ENCODE results near the gene EIF4E3. TPM values are rescaled to one million over a fixed set of nuclear protein-coding genes. Genes with fewer than 3 reads are reported as not detected.
A peak's percentile ranks its signal among the peaks of the same experiment; 100 is the strongest.

EIF4E3 gene
- total RNA-seq, 2 experiments from 2014 or later, result 48.2 to 50.4 TPM

GRCh38 chr3:71758091-71758490, 32.9 kb upstream of the EIF4E3 start:
- Mint-ChIP-seq H3K27me3 (peaks cover 25% of the 10 kb centered on the region), H3K9me3 (no peaks in the 10 kb centered on the region), H3K4me3 (no peak overlapping the region), H3K36me3 (ENCODE audit: low read depth) (no peaks in the 10 kb centered on the region), H3K27ac (no peak overlapping the region), H3K4me1 (ENCODE audit: low read depth) (peaks cover under 1% of the 10 kb centered on the region)
- H3K27ac ChIP-seq (ENCODE audit: low read depth in 1 of 2, low read length in 2 of 2), result no peak overlapping the region
- CTCF ChIA-PET, result no interaction called here
- TF ChIP-seq CTCF (IDR thresholded peaks at IDR 0.05), result no peak
- DNase-seq, result no peak
- peaks cover 11 to 12% of the 10 kb centered on the region in 2 experiments for H3K27me3 ChIP-seq (ENCODE audit: control insufficient read depth in 1 of 2, insufficient read depth in 2 of 2, low read length in 2 of 2)
- no peaks in the 10 kb centered on the region for H3K36me3 ChIP-seq (ENCODE audit: insufficient read depth, low read length)
- POLR2A ChIA-PET, result no interaction called here
- no peak for ATAC-seq (ENCODE audit: poor library complexity)
- no peak overlapping the region for H3K4me3 ChIP-seq (ENCODE audit: low read length)
- H3K4me1 ChIP-seq (ENCODE audit: insufficient read depth, low read length), result peaks cover 5% of the 10 kb centered on the region
- peaks cover 0 to 4% of the 10 kb centered on the region in 2 experiments for H3K9me3 ChIP-seq (ENCODE audit: control insufficient read depth in 1 of 2, insufficient read depth in 1 of 2, low read length in 2 of 2)
- intact Hi-C loops (cut with DNase I, micrococcal nuclease), result no loop called here

- Histone ChIP-seq H3K27ac (ENCODE audit: low read depth in 1 of 2, low read length in 2 of 2) (no peak overlapping the region), H3K9me3 (ENCODE audit: control insufficient read depth in 1 of 2, insufficient read depth in 1 of 2, low read length in 2 of 2) (peaks cover 0 to 4% of the 10 kb centered on the region in 2 experiments), H3K4me3 (ENCODE audit: low read length) (no peak overlapping the region), H3K4me1 (ENCODE audit: insufficient read depth, low read length) (peaks cover 10% of the 10 kb centered on the region), H3K27me3 (ENCODE audit: control insufficient read depth in 1 of 2, insufficient read depth in 2 of 2, low read length in 2 of 2) (peaks cover 24 to 27% of the 10 kb centered on the region in 2 experiments), H3K36me3 (ENCODE audit: insufficient read depth, low read length) (no peaks in the 10 kb centered on the region)
- Mint-ChIP-seq H3K4me3 (peak overlapping the region; percentile 86), H3K9me3 (no peaks in the 10 kb centered on the region), H3K27ac (no peak overlapping the region), H3K4me1 (ENCODE audit: low read depth) (peaks cover 8% of the 10 kb centered on the region), H3K27me3 (peaks cover 53% of the 10 kb centered on the region), H3K36me3 (ENCODE audit: low read depth) (no peaks in the 10 kb centered on the region)
- intact Hi-C loops (cut with DNase I, micrococcal nuclease), result loop anchor here in 1 of 2 experiments (5.0 kb wide), 1 partner anchor 42 kb away; no protein-coding TSS in a partner anchor
- TF ChIP-seq CTCF (IDR thresholded peaks at IDR 0.05), result no peak
- no peak for DNase-seq
- ChIA-PET POLR2A (interaction anchor here (0.8 kb wide), 1 partner anchor 693 kb away, joined by 3 read pairs; no protein-coding TSS in a partner anchor), CTCF (no interaction called here)
- ATAC-seq (ENCODE audit: poor library complexity), result peak; percentile 11
Measured at GRCh38 chr3:71754610-71755253, 29.5 kb upstream of the EIF4E3 start.

GRCh38 chr3:71753701-71754609, 28.8 kb upstream of the EIF4E3 start, which contains the start of gene GPR27:
GPR27 (plus strand) TSS chr3:71753855; CDS start chr3:71754050, 195 bp downstream.
- no peak within 1 kb of the TSS for H3K4me3 ChIP-seq (ENCODE audit: low read length)
- CTCF ChIA-PET, result no interaction called here

More at GRCh38 chr3:71753701-71754609, 28.8 kb upstream of the EIF4E3 start, which contains the start of gene GPR27:
- H3K27me3 Mint-ChIP-seq, result peaks cover 50% of the 10 kb centered on the region
- H3K4me3 Mint-ChIP-seq, result peak within 1 kb of the TSS; percentile 86
- no peaks in the 10 kb centered on the region for H3K36me3 Mint-ChIP-seq (ENCODE audit: low read depth)
- H3K27ac ChIP-seq (ENCODE audit: low read depth in 1 of 2, low read length in 2 of 2), result no peak within 1 kb of the TSS
- H3K9me3 Mint-ChIP-seq, result no peaks in the 10 kb centered on the region
- TF ChIP-seq CTCF (IDR thresholded peaks at IDR 0.05), result no peak
- peaks cover 24 to 27% of the 10 kb centered on the region in 2 experiments for H3K27me3 ChIP-seq (ENCODE audit: control insufficient read depth in 1 of 2, insufficient read depth in 2 of 2, low read length in 2 of 2)
- DNase-seq (peak in 4 of 14 experiments; percentile 11 to 48 (median 32)), ATAC-seq (ENCODE audit: poor library complexity) (peak; percentile 58)
- peaks cover 0 to 4% of the 10 kb centered on the region in 2 experiments for H3K9me3 ChIP-seq (ENCODE audit: control insufficient read depth in 1 of 2, insufficient read depth in 1 of 2, low read length in 2 of 2)
- H3K27ac Mint-ChIP-seq, result no peak within 1 kb of the TSS
- H3K4me1 Mint-ChIP-seq (ENCODE audit: low read depth), result peaks cover 8% of the 10 kb centered on the region
- H3K36me3 ChIP-seq (ENCODE audit: insufficient read depth, low read length), result no peaks in the 10 kb centered on the region
- POLR2A ChIA-PET, result interaction anchor here (1.0 kb wide), 1 partner anchor 24 kb away, joined by 3 read pairs; no protein-coding TSS in a partner anchor
- peaks cover 10% of the 10 kb centered on the region for H3K4me1 ChIP-seq (ENCODE audit: insufficient read depth, low read length)
- intact Hi-C loops (cut with DNase I, micrococcal nuclease), result loop anchor here in 1 of 2 experiments (5.0 kb wide), 1 partner anchor 42 kb away; no protein-coding TSS in a partner anchor

Data from CD4-positive, alpha-beta T cell (primary cell).